Gastrocnemius medialis (tissue), 4 donors: Measurements from ENCODE around the gene UMOD.

Experiments used
- CTCF ChIP-seq, 5 experiments: fragments of 450-650 bp in 3 of 5; fragments of 200-600 bp in 2 of 5; sonication (generic) in 2 of 5; IDR thresholded peaks in 4 of 5; conservative IDR thresholded peaks in 1 of 5; 1 replicate in 4 of 5; 2 replicates in 1 of 5; pipeline ENCODE4 v1.5.1; 2016 to 2019; ENCODE audit warnings: antibody characterized with exemption in 5 of 5, mild to moderate bottlenecking in 3 of 5, moderate library complexity in 3 of 5
- POLR2A ChIP-seq, 2 donors: fragments of 450-650 bp; IDR thresholded peaks; one replicate each; pipeline ENCODE4 v1.6.1; 2017; ENCODE audit warnings: antibody characterized with exemption in 2 of 2, mild to moderate bottlenecking in 2 of 2, moderate library complexity in 2 of 2

- TF ChIP-seq CTCF (IDR thresholded peaks at IDR 0.05 in 4 of 5, conservative IDR thresholded peaks at IDR 0.05 in 1 of 5) = no peak
- TF ChIP-seq POLR2A (IDR thresholded peaks at IDR 0.05) = no peak
These were observed 2.9 kb downstream of the UMOD start for GRCh38 chr16:20349615-20350014.
